Skin of body (tissue), 2 donors: Measurements from ENCODE around the gene TTLL12. TPM values are rescaled to one million over a fixed set of nuclear protein-coding genes. Genes with fewer than 3 reads are reported as not detected.

Experiments
- DNase-seq: peaks from one replicate; lab custom pipeline; 2025; lab: John Stamatoyannopoulos, UW
- total RNA-seq: library from RNA; depleted of rRNA; stranded (reverse); fragments of >200 nt; gene quantifications from one replicate; pipeline ENCODE4 v1.2.3, GENCODE V29; 2014

TTLL12 gene
- total RNA-seq, 1 donor from 2014 or later = 17.2 TPM

- no peak for DNase-seq
Observed at GRCh38 chr22:43129426-43130425, 57.2 kb downstream of the TTLL12 start.

GRCh38 chr22:43128928-43129424, 58.0 kb downstream of the TTLL12 start:
- no peak for DNase-seq

GRCh38 chr22:43128116-43128515, 58.8 kb downstream of the TTLL12 start:
- DNase-seq = no peak

- DNase-seq = no peak
Observed at GRCh38 chr22:43127166-43127908, 59.6 kb downstream of the TTLL12 start.

GRCh38 chr22:43126501-43127165, 60.3 kb downstream of the TTLL12 start:
- DNase-seq = no peak

- DNase-seq = no peak
Observed at GRCh38 chr22:43118953-43119458, 67.9 kb downstream of the TTLL12 start.

GRCh38 chr22:43118024-43118849, 68.7 kb downstream of the TTLL12 start:
- no peak for DNase-seq

GRCh38 chr22:43116932-43117331, 70.0 kb downstream of the TTLL12 start:
- DNase-seq = no peak

Other genes with a start within 250 kb of the TTLL12 start
- 29.3 TPM for gene PACSIN2, start 172.0 kb downstream of the TTLL12 start, total RNA-seq
- 4.4 TPM for gene TTLL1, start 97.7 kb downstream of the TTLL12 start, total RNA-seq
- 3.6 TPM for gene BIK, start 76.4 kb downstream of the TTLL12 start, total RNA-seq
- gene MCAT, start 43.7 kb downstream of the TTLL12 start, total RNA-seq = 8.7 TPM
- gene TSPO, start 35.6 kb downstream of the TTLL12 start, total RNA-seq = 111 TPM
- gene SCUBE1, start 156.2 kb upstream of the TTLL12 start, total RNA-seq = 0.20 TPM
- gene MPPED1, start 224.9 kb upstream of the TTLL12 start, total RNA-seq = 5.3 TPM